GM18519 (cell line): ENCODE measurements around the gene ORMDL3.
A peak's percentile ranks its signal among the peaks of the same experiment; 100 is the strongest.

Source experiments
- ATAC-seq: cut with Tn5 transposase; IDR thresholded peaks from one replicate; pipeline ENCODE4 v1.9.1; 2021; ENCODE audit warnings: mild to moderate bottlenecking, moderate library complexity; ENCODE audit not compliant: unreplicated experiment, low FRiP score

Gene ORMDL3, protein sequence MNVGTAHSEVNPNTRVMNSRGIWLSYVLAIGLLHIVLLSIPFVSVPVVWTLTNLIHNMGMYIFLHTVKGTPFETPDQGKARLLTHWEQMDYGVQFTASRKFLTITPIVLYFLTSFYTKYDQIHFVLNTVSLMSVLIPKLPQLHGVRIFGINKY

DNA sequence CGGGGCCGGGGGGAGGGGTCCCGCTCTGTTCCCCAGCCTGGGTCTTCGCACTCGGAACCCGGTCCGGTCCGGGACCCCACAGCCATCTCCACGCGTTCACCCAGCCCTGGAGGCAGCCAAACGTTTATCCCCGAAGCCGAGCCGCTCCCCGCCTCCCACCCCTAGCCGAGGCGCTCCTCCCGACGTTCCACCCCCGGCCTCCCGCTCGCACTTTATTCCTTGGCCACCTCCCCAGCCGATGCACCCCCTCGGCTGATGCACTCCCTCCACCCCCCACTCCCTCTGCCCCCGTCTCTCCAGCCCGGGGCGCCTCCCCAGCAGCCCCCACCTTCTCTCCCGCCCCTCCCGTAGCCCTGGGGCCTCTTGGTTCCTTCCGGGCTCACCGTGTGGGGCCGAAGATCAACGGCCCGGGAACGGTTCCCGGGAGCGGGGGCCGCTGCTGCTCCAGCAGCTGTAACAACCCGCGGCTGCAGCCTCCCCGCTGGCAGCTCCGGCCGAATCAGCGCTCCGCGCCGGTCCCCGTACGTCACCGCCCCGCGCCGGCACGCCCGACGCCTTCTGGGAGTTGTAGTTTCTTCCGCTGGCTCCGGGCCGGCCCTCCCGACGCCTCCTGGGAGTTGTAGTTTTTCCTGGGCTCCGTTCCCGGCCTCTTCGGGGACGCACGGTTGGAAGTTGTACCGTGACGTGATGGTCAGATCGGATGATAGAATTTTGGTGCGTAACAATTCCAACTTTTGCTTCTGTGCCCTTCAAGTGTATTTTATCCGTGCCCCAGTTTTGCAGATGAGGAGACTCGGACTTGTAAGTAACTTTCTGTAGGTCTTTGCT lies at the start of gene ORMDL3, which contains the start of gene LRRC3C:
Gene ORMDL3 (minus strand): TSS at position 501 of the 828 bp plus-strand sequence. CDS start 3,398 bp downstream, outside the sequence.
Gene LRRC3C (plus strand): TSS at position 632 of the 828 bp plus-strand sequence. CDS start 13,792 bp downstream, outside the sequence.
- peak; percentile 41 for ATAC-seq

DNA sequence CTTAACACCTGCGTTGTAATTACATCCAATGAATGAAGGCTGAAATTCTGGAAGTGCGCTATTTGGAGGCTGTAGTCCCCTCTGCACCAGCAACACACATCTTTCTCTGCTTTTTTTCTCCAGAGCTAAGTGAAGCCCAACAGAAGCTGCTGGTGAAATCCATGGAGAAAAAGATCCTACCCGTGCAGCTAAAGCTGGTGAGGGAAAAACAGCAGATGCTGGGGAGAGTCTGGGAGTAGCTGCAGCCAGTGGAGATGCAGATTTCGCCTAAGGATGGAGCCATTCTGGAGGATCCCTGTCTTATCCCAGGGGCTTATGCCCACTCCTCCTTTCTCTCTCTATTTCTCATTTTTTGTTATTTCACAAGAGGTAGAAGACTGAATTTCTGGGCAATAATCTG lies 48.4 kb upstream of the ORMDL3 start:
- no peak for ATAC-seq

DNA sequence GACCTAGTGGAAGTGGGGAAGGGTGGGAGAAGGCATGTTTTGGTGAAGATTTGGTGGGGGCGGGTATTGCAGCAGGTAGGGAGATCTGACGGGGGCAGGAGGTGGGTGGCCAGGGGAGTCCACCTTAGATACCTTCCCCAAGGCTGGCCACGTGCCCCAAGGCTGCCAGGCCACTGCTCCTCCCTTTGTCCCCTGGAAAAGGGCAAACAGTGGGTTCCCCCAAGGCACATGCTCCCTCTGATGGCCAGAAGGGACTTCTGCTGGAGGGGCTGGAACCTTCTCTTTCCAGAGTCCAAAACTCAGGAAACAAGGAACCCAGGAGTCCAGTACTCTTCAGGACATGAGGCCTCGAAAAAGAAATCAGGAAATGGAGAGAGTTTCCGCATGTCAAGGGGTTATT lies 47.0 kb upstream of the ORMDL3 start:
- ATAC-seq: no peak

DNA sequence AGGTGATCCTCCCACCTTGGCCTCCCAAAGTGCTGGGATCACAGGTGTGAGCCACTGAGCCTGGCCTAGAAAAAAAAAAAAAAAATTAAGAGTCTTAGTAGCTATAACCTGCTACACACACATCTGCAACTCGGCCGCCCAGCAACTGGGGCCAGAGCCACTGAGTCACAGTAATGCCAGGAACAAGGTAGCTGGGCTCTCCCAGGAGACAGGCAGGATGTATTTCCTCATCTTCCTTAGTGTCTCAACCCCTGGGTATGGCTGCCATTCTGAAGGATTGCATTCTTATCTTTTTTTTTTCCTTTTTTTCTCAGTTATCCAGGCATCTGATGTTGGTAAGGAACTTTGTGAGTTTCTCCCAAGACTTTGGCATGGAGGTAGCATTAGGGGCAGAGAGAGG lies 46.1 kb upstream of the ORMDL3 start:
- no peak for ATAC-seq

DNA sequence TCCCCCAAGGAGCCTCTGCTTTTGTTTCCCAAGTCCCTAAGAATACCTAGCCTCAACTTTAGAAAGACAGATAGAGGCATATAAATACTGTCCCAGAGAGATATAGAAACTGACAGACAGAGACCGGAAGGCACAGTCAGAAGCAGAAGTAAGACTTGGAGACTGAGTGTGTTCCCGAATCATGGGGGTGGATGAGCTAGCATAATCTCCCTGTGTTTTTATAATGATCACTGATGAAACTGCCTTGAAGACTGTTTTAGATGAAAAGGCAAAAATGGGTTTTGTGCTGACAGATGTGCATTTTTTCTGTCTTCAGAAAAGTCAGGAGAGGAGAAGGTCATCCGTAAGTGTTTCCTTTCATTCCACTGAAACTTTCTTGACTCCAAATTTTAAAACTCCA lies 44.9 kb upstream of the ORMDL3 start:
- ATAC-seq: no peak

DNA sequence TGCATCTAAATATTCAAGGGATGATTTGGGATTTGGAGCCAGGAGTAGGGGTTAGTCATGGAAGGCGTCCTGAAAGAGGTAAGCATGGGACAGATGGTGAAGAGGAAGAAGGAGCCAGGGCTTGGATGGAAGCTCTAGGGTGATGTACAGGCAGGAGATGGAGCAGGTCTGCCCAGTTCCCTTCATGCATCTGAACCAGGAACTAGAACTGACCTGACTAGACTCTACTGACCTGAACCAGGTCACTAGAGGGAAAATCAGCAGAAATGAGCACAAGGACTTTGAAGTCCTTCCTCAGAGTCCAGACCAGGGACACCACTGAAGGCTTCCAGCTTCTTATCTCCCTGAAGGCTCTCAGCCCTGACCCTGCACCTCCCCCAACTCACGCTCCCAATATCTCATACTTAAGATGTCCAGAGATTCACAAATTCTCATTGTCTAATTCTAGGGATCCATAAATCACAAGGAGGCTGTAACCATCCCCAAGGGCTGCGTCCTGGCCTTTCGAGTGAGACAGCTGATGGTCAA lies 43.7 kb upstream of the ORMDL3 start:
- ATAC-seq: no peak

DNA sequence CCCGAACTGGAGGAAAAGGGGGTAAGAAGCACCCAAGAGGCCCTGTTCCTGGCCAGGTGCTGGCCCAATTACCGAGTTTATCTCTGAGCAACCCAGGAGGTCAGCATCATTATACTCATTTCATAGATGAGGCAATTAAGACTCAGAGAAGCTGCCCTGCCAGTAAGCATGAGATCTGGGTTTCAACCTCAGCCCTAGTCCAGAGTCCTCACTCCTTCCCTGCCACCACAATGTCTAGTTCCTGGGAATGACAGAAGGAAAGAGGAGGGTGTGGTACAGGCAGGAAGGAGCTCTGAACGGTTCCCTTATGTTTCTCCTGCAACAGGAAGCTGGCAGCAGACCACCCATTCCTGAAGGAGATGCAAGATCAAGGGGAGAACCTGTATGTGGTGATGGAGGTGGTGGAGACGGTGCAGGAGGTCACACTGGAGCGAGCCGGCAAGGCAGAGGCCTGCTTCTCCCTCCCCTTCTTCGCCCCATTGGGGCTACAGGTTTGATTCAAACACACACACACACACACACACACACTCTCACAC lies 42.8 kb upstream of the ORMDL3 start:
- ATAC-seq: no peak

DNA sequence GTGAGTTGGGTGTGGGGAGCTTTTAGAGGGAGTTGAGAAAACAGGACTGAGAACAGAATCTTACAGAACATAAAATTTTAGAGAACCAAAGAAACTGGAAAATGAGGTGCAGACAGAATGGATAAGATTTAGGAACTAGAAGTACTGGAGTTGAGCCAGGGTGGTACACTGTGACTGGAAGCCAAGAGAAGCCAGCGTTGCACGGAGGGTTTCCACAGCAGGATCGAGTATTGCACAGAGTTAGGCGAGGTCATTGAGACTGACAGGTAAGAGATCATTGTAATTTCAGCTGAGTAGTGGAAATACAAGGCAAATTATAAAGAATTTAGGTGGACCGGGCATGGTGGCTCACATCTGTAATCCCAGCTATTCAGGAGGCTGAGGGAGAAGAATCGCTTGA lies 42.0 kb upstream of the ORMDL3 start:
- ATAC-seq: no peak

DNA sequence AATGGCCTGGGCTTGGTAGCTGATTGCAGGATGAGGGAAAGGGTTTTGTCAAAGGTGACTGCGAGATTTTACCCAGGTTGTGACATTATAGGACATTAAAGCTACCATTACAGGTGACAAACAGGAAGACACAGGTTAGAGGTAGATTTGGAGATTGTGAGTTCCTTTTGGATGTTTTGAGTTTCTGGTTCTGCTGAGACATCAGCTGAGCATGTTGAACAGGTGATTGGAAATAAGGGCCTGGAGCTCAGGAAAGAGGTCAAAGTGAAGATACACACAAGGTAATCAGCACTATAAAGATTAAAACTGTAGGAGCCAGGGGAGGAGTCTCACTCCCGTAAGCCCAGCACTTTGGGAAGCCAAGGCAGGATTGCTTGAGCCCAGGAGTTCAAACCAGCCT lies 41.4 kb upstream of the ORMDL3 start:
- ATAC-seq: no peak

DNA sequence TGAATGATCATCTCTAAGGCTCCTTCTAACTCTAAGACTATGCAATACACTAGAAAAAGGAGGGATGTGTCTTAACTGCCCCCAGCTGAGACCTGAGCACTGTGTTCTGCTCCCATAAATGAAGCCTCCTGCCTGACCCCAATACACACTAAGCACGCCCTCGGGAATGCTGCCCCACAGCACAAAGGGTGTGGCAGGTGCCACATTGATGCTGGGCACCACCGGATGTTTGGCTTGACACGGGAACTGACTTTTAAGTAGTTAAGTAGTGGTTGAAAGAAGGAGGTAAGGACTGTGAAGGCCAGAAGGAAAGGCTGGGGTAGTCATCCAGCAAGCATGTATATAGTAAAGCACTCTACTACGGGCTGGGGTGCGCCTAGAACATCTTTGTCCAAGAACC lies 39.4 kb upstream of the ORMDL3 start:
- no peak for ATAC-seq

DNA sequence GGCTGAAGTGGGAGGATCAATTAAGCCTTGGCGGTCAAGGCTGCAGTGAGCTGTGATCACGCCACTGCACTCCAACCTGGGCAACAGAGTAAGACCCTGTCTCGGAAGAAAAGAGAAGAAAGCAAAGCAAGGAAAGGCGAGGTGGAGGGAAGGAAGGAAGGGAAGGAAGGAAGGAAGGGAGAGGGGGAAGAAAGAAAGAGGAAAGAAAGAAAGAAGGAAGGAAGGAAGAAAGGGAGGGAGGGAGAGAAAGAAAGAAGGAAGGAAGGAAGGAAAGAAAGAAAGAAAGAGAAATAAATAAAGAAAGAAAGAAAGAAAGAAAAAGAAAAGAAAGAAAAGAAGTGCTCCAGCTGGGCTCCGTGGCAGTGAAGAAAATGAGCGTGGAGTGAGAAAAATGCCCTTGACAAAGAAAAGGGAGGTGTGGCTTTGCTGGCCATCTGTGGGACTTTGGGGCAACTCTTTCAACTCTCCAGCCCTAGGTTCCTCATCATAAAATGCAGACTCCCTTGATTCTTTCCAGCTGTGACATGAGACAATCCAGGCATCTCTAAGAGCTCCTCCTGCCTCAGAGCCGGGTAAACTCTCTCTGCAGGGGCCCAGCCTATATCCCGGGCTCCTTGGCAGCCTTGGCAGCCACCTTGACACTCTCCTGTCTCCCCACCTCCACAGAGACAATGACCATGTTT lies 37.8 kb upstream of the ORMDL3 start:
- no peak for ATAC-seq

DNA sequence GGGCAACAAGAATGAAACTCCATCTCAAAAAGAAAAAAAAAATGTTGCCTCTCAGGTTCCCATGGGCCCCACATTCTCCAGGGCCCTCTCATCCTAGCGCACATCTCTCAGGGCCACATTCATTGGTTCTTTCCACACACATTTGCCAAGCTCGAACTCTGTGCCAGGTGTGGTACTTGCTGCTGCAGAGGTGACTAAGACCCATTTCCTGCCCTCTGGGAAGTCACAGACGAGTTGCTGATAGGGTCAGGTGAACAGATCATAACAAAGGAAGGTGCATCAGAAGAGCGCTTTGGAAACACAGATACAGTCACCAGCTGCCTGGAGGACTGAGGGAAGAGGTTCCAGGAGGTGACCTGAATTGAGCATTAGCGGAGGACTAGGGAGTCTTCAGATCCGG lies 36.4 kb upstream of the ORMDL3 start:
- ATAC-seq: no peak

DNA sequence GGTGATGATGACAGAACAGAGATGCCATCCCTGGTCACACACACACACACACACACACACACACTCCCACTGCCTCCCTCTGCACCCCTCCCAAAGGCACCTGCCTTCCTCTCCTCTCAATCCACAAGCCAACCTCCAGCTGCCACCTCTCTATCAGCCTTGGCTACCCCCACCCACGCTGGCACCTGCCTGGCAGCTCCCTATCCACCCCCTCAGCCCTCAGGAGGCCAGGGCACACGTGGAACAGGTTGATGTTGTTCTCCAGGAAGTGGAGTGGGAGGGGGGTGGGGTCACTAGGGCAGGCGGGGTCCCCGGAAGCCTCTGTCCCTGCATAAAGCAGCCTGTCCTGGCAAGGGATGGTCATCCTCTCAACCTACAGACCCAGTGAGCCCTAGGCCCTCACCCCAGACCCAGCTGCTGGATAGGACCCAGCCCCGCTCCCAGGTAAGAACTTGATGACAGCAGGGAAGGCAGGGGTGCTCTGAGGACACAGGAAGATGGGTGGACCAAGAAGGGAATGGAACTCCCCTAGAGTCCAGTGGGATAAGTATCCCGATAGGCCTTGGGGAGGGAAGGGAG lies 35.3 kb upstream of the ORMDL3 start, which contains the start of gene GSDMA:
Gene GSDMA (plus strand): TSS at position 363 of the 579 bp plus-strand sequence. CDS start 2,684 bp downstream, outside the sequence.
- no peak for ATAC-seq

DNA sequence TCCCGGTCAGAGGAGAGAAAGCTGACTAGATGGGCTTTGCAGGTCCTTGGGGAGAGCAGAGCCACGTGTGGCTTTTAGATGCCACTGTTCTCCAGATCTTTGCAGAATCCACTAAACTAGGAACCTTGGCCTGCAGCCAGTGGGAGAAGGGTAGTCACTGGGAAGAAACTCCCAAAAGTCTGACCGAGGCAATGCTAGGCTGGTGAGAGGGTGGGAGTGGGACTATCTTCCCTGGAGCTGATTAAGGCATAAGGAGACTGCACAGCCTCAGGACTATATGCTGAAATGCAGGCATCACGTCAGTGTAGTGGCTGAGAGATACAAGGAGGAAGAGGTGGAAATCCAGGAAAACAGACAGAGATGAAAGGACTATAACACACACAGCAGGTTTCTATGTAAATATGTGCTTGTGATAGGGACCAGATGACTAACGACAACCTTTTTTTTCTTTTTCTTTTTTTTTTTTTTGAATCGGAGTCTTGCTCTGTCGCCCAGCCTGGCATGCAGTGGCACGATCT lies 33.2 kb upstream of the ORMDL3 start:
- ATAC-seq: no peak

DNA sequence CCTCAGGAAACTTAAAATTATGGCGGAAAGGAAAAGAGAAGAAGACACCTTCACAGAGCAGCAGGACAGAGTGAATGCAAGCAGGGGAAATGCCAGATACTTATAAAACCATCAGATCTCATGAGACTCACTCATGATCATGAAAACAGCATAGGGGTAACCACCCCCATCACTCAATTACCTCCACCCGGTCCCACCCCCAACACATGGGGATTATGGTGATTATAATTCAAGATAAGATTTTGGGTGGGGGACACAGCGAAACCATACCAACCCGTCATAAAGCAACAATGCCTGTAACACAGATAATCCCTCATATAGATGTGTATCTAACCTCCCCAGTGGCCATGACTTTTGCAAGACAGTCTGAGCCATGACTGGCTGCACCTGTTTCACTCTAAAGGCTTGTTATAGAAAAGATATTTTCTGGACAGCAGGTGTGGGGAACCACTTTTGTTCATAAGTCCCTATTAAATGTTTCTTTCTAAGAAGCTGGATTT lies 28.4 kb upstream of the ORMDL3 start:
- no peak for ATAC-seq

DNA sequence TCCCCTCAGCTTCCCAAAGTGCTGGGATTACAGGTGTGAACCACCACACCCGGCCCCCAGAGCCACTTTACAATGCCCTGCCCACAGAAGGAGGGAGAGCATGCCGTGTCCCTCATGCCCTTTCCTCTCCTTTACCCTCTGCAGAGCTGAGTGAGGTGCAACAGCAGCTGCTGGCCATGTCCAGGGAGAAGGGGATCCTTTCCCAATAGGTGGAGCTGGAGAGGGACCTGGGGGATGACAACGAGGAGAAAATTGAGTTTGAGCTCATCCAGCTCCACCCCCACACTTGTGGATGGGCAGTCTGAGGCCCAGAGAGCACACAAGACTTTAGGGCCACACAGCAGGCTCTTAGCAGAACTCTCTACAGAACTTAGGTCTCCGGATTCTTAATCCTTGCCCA lies 27.5 kb upstream of the ORMDL3 start:
- no peak for ATAC-seq

DNA sequence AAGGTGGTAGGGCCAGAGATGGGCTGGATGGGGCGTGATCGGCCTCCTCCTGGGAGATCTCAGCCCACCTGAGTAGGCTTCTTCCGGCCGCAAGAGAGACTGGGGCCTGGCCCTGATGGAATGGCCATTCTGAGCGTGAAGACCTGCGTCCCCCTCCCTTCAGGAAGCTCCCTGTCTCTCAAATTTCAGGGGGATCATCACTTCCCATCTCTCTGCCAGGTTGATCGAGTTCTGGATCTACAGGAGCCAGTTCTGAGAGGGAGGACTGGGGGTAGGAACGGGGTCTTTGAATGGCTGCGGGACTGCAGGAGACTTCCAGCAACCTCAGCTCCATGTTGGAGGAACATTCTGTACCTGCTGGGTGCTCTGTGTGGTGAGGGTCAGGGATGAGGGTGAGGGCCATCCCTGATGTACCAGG lies 26.1 kb upstream of the ORMDL3 start:
- no peak for ATAC-seq

DNA sequence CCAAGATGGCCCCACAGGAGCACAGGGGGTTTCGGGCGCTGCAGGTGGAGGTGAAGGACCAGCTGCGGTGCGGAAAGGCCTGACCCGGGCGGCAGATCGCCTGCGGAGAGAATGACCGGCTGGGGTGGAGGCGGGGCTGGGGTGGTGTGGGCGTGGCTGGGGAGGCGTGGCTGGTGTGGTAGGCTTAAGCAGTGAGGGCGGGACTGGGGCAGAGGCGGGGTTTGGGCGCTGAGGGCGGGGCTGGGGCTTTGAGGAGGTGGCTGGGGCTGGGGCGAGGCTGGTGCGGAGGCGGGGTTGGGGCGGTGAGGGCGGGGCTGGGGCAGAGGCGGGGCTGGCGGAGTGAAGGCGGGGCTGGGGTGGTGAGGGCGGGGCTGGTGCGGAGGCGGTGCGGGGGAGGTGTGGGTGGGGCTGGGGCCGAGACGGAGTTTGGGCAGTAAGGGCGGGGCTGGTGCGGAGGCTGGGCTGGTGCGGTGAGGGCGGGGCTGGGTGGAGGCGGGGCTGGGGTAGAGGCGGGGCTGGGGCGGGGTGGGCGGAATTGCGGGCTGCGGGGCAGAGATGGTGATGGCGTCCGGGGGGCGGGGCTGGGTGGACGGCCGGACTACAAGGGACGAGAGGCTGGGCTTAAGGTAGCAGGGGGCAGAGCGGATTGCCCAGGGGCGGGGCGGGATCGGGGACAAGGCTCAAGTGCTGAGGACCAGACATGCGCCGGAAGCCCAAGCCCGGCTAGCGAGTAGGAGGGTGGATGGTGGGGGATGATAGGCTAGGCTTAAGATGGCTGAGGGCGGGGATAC lies 25.5 kb upstream of the ORMDL3 start:
- peak; percentile 49 for ATAC-seq

DNA sequence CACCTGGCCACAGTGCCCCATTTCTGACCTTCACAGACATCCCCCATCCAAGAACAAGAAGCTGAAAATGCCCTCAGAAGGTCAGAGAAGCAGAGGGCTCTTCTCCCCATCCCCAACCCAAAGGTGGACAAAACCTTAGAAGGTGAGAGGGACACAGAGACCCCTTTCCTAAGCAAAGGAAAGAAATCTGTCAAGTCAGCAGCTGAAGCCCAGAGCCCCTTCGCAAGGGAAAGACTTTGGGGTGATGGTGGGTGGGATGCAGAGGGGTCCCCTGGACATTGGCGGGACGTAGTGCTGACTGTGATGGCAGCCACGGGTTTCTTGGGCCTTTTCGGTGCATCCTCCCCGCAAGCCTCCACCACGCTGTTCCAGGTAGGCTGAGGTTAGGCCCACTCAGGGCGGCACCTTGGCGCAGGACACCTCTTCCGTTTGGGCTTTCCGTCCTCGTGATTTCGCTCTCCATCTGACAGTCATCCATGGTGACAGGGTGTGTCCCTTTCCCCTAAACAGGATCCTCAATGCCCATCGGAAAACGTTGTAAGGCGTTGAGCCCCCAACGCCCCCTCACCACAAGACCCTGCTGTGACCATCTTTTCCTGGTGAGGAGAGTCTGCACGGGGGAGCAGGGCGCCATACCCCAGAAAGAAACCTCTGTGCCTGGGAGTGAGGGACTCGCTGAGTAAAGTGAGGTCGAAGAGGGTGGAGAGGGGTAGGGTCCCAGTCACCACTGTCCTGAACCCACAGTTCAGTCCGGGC lies 24.7 kb upstream of the ORMDL3 start:
- no peak for ATAC-seq
